ENCODE measurements around the gene IFFO2.

Gene IFFO2

GRCh38 chr1:18992646-18993045, 36.2 kb upstream of the IFFO2 start:
- Histone ChIP-seq H3K27me3 (ENCODE audit: control insufficient read depth in 1 of 2, insufficient read depth in 2 of 2, low read length in 2 of 2) (no peaks in the 10 kb centered on the region), H3K9me3 (ENCODE audit: control insufficient read depth in 1 of 2, low read length in 2 of 2) (no peaks in the 10 kb centered on the region), H3K36me3 (ENCODE audit: control insufficient read depth in 1 of 2, insufficient read depth in 2 of 2, low read length in 2 of 2) (no peaks in the 10 kb centered on the region), H3K4me1 (ENCODE audit: control insufficient read depth in 1 of 2, insufficient read depth in 2 of 2, low read length in 2 of 2) (no peaks in the 10 kb centered on the region), H3K27ac (ENCODE audit: low read depth, low read length) (no peak overlapping the region), H3K4me3 (ENCODE audit: low read depth in 1 of 2, low read length in 2 of 2) (no peak overlapping the region), H3K9ac (ENCODE audit: low read depth in 1 of 2, low read length in 2 of 2) (no peak overlapping the region)

GRCh38 chr1:18991585-18991984, 35.1 kb upstream of the IFFO2 start:
- Histone ChIP-seq H3K9me3 (ENCODE audit: control insufficient read depth in 1 of 2, low read length in 2 of 2) (no peaks in the 10 kb centered on the region), H3K27me3 (ENCODE audit: control insufficient read depth in 1 of 2, insufficient read depth in 2 of 2, low read length in 2 of 2) (no peaks in the 10 kb centered on the region), H3K4me3 (ENCODE audit: low read depth in 1 of 2, low read length in 2 of 2) (no peak overlapping the region), H3K27ac (ENCODE audit: low read depth, low read length) (no peak overlapping the region), H3K4me1 (ENCODE audit: control insufficient read depth in 1 of 2, insufficient read depth in 2 of 2, low read length in 2 of 2) (no peaks in the 10 kb centered on the region), H3K36me3 (ENCODE audit: control insufficient read depth in 1 of 2, insufficient read depth in 2 of 2, low read length in 2 of 2) (no peaks in the 10 kb centered on the region), H3K9ac (ENCODE audit: low read depth in 1 of 2, low read length in 2 of 2) (no peak overlapping the region)

GRCh38 chr1:18989896-18990295, 33.4 kb upstream of the IFFO2 start:
- H3K27me3 ChIP-seq (ENCODE audit: control insufficient read depth in 1 of 2, insufficient read depth in 2 of 2, low read length in 2 of 2), result no peaks in the 10 kb centered on the region
- no peak overlapping the region for H3K4me3 ChIP-seq (ENCODE audit: low read depth in 1 of 2, low read length in 2 of 2)
- no peaks in the 10 kb centered on the region for H3K36me3 ChIP-seq (ENCODE audit: control insufficient read depth in 1 of 2, insufficient read depth in 2 of 2, low read length in 2 of 2)
- no peak overlapping the region for H3K9ac ChIP-seq (ENCODE audit: low read depth in 1 of 2, low read length in 2 of 2)
- no peaks in the 10 kb centered on the region for H3K4me1 ChIP-seq (ENCODE audit: control insufficient read depth in 1 of 2, insufficient read depth in 2 of 2, low read length in 2 of 2)
- no peak overlapping the region for H3K27ac ChIP-seq (ENCODE audit: low read depth, low read length)
- no peaks in the 10 kb centered on the region for H3K9me3 ChIP-seq (ENCODE audit: control insufficient read depth in 1 of 2, low read length in 2 of 2)

- Histone ChIP-seq H3K27ac (ENCODE audit: low read depth, low read length) (no peak overlapping the region), H3K4me3 (ENCODE audit: low read depth in 1 of 2, low read length in 2 of 2) (no peak overlapping the region), H3K4me1 (ENCODE audit: control insufficient read depth in 1 of 2, insufficient read depth in 2 of 2, low read length in 2 of 2) (no peaks in the 10 kb centered on the region), H3K9me3 (ENCODE audit: control insufficient read depth in 1 of 2, low read length in 2 of 2) (no peaks in the 10 kb centered on the region), H3K36me3 (ENCODE audit: control insufficient read depth in 1 of 2, insufficient read depth in 2 of 2, low read length in 2 of 2) (no peaks in the 10 kb centered on the region), H3K9ac (ENCODE audit: low read depth in 1 of 2, low read length in 2 of 2) (no peak overlapping the region), H3K27me3 (ENCODE audit: control insufficient read depth in 1 of 2, insufficient read depth in 2 of 2, low read length in 2 of 2) (no peaks in the 10 kb centered on the region)
Observed at GRCh38 chr1:18989176-18989799, 32.8 kb upstream of the IFFO2 start.

GRCh38 chr1:18981242-18981641, 24.8 kb upstream of the IFFO2 start:
- Histone ChIP-seq H3K36me3 (ENCODE audit: control insufficient read depth in 1 of 2, insufficient read depth in 2 of 2, low read length in 2 of 2) (no peaks in the 10 kb centered on the region), H3K4me3 (ENCODE audit: low read depth in 1 of 2, low read length in 2 of 2) (no peak overlapping the region), H3K9me3 (ENCODE audit: control insufficient read depth in 1 of 2, low read length in 2 of 2) (no peaks in the 10 kb centered on the region), H3K4me1 (ENCODE audit: control insufficient read depth in 1 of 2, insufficient read depth in 2 of 2, low read length in 2 of 2) (no peaks in the 10 kb centered on the region), H3K27me3 (ENCODE audit: control insufficient read depth in 1 of 2, insufficient read depth in 2 of 2, low read length in 2 of 2) (no peaks in the 10 kb centered on the region), H3K27ac (ENCODE audit: low read depth, low read length) (no peak overlapping the region), H3K9ac (ENCODE audit: low read depth in 1 of 2, low read length in 2 of 2) (no peak overlapping the region)

- Histone ChIP-seq H3K9me3 (ENCODE audit: control insufficient read depth in 1 of 2, low read length in 2 of 2) (no peaks in the 10 kb centered on the region), H3K4me1 (ENCODE audit: control insufficient read depth in 1 of 2, insufficient read depth in 2 of 2, low read length in 2 of 2) (no peaks in the 10 kb centered on the region), H3K9ac (ENCODE audit: low read depth in 1 of 2, low read length in 2 of 2) (no peak overlapping the region), H3K36me3 (ENCODE audit: control insufficient read depth in 1 of 2, insufficient read depth in 2 of 2, low read length in 2 of 2) (no peaks in the 10 kb centered on the region), H3K27me3 (ENCODE audit: control insufficient read depth in 1 of 2, insufficient read depth in 2 of 2, low read length in 2 of 2) (no peaks in the 10 kb centered on the region), H3K27ac (ENCODE audit: low read depth, low read length) (no peak overlapping the region), H3K4me3 (ENCODE audit: low read depth in 1 of 2, low read length in 2 of 2) (no peak overlapping the region)
Observed at GRCh38 chr1:18978706-18979105, 22.2 kb upstream of the IFFO2 start.

- Histone ChIP-seq H3K4me1 (ENCODE audit: control insufficient read depth in 1 of 2, insufficient read depth in 2 of 2, low read length in 2 of 2) (no peaks in the 10 kb centered on the region), H3K27me3 (ENCODE audit: control insufficient read depth in 1 of 2, insufficient read depth in 2 of 2, low read length in 2 of 2) (no peaks in the 10 kb centered on the region), H3K9me3 (ENCODE audit: control insufficient read depth in 1 of 2, low read length in 2 of 2) (no peaks in the 10 kb centered on the region), H3K36me3 (ENCODE audit: control insufficient read depth in 1 of 2, insufficient read depth in 2 of 2, low read length in 2 of 2) (no peaks in the 10 kb centered on the region), H3K27ac (ENCODE audit: low read depth, low read length) (no peak overlapping the region), H3K9ac (ENCODE audit: low read depth in 1 of 2, low read length in 2 of 2) (no peak overlapping the region), H3K4me3 (ENCODE audit: low read depth in 1 of 2, low read length in 2 of 2) (no peak overlapping the region)
Observed at GRCh38 chr1:18977428-18977827, 21.0 kb upstream of the IFFO2 start.

GRCh38 chr1:18976096-18976495, 19.6 kb upstream of the IFFO2 start:
- no peaks in the 10 kb centered on the region for H3K36me3 ChIP-seq (ENCODE audit: control insufficient read depth in 1 of 2, insufficient read depth in 2 of 2, low read length in 2 of 2)
- H3K27me3 ChIP-seq (ENCODE audit: control insufficient read depth in 1 of 2, insufficient read depth in 2 of 2, low read length in 2 of 2), result no peaks in the 10 kb centered on the region
- no peak overlapping the region for H3K27ac ChIP-seq (ENCODE audit: low read depth, low read length)
- H3K4me3 ChIP-seq (ENCODE audit: low read depth in 1 of 2, low read length in 2 of 2), result no peak overlapping the region
- no peaks in the 10 kb centered on the region for H3K9me3 ChIP-seq (ENCODE audit: control insufficient read depth in 1 of 2, low read length in 2 of 2)
- no peaks in the 10 kb centered on the region for H3K4me1 ChIP-seq (ENCODE audit: control insufficient read depth in 1 of 2, insufficient read depth in 2 of 2, low read length in 2 of 2)
- H3K9ac ChIP-seq (ENCODE audit: low read depth in 1 of 2, low read length in 2 of 2), result no peak overlapping the region

- no peaks in the 10 kb centered on the region for H3K4me1 ChIP-seq (ENCODE audit: control insufficient read depth in 1 of 2, insufficient read depth in 2 of 2, low read length in 2 of 2)
Observed at GRCh38 chr1:18974606-18975005, 18.1 kb upstream of the IFFO2 start.

GRCh38 chr1:18974005-18974404, 17.5 kb upstream of the IFFO2 start:
- no peaks in the 10 kb centered on the region for H3K36me3 ChIP-seq (ENCODE audit: control insufficient read depth in 1 of 2, insufficient read depth in 2 of 2, low read length in 2 of 2)
- no peaks in the 10 kb centered on the region for H3K4me1 ChIP-seq (ENCODE audit: control insufficient read depth in 1 of 2, insufficient read depth in 2 of 2, low read length in 2 of 2)
- H3K9me3 ChIP-seq (ENCODE audit: control insufficient read depth in 1 of 2, low read length in 2 of 2), result no peaks in the 10 kb centered on the region
- H3K27ac ChIP-seq (ENCODE audit: low read depth, low read length), result no peak overlapping the region
- no peak overlapping the region for H3K4me3 ChIP-seq (ENCODE audit: low read depth in 1 of 2, low read length in 2 of 2)
- H3K9ac ChIP-seq (ENCODE audit: low read depth in 1 of 2, low read length in 2 of 2), result no peak overlapping the region
- peaks cover 0 to 5% of the 10 kb centered on the region in 2 donors for H3K27me3 ChIP-seq (ENCODE audit: control insufficient read depth in 1 of 2, insufficient read depth in 2 of 2, low read length in 2 of 2)

More at GRCh38 chr1:18974606-18975005, 18.1 kb upstream of the IFFO2 start:
- no peaks in the 10 kb centered on the region for H3K36me3 ChIP-seq (ENCODE audit: control insufficient read depth in 1 of 2, insufficient read depth in 2 of 2, low read length in 2 of 2)
- H3K4me3 ChIP-seq (ENCODE audit: low read depth in 1 of 2, low read length in 2 of 2), result no peak overlapping the region
- no peaks in the 10 kb centered on the region for H3K9me3 ChIP-seq (ENCODE audit: control insufficient read depth in 1 of 2, low read length in 2 of 2)
- H3K9ac ChIP-seq (ENCODE audit: low read depth in 1 of 2, low read length in 2 of 2), result no peak overlapping the region
- H3K27me3 ChIP-seq (ENCODE audit: control insufficient read depth in 1 of 2, insufficient read depth in 2 of 2, low read length in 2 of 2), result peaks cover 0 to 2% of the 10 kb centered on the region in 2 donors
- H3K27ac ChIP-seq (ENCODE audit: low read depth, low read length), result no peak overlapping the region

Data from duodenal mucosa (tissue), 2 donors.